ENCODE results near the gene NEU2. TPM values are rescaled to one million over a fixed set of nuclear protein-coding genes. Genes with fewer than 3 reads are reported as not detected.
"Not testable (repeated sequence)": the region's sequence is repeated elsewhere in the genome, so short reads cannot be mapped to it uniquely, and the experiment has no call there.

NEU2 gene
- total and polyA plus RNA-seq, 11 donors: not detected

- Histone ChIP-seq H3K9me3 (no peaks in the 10 kb centered on the region), H3K4me1 (peaks cover 0 to 22% (median 9%) of the 10 kb centered on the region in 12 donors), H3K27ac (no peak overlapping the region), H3K4me3 (no peak overlapping the region), H3K36me3 (no peaks in the 10 kb centered on the region), H3K27me3 (peaks cover 0 to 16% (median 0%) of the 10 kb centered on the region in 9 donors)
- ATAC-seq (no peak), DNase-seq (no peak)
- TF ChIP-seq POLR2A (IDR thresholded peaks at IDR 0.05) (no peak), CTCF (IDR thresholded peaks at IDR 0.05) (no peak)
- intact Hi-C loops (cut with DNase I): no loop called here
- WGBS, 4 donors: 47 to 57% (median 49%) methylated on average over 4 of the region's 4 CpGs
Measured at GRCh38 chr2:233049194-233049761, 16.8 kb downstream of the NEU2 start.

- intact Hi-C loops (cut with DNase I): loop anchor here in 7 of 10 donors (5.0 to 10.0 kb wide), 5 partner anchors 197 to 447 kb away; partner anchors contain the start of gene ATG16L1 (in 2 of the 7)
- no peak overlapping the region for H3K4me3 ChIP-seq
- H3K4me1 ChIP-seq: peaks cover 0 to 26% (median 12%) of the 10 kb centered on the region in 12 donors
- no peaks in the 10 kb centered on the region for H3K9me3 ChIP-seq
- TF ChIP-seq CTCF (IDR thresholded peaks at IDR 0.05): no peak
- TF ChIP-seq POLR2A (IDR thresholded peaks at IDR 0.05): no peak
- peak; percentile 83 to 98 (median 96) for ATAC-seq
- H3K27ac ChIP-seq: peak overlapping the region in 9 of 12 donors; percentile 13 to 85 (median 60)
- 22 to 31% (median 28%) methylated on average over 23 to 24 of the region's 24 CpGs for WGBS, 4 donors
- peak; percentile 83 to 88 (median 86) for DNase-seq
- H3K27me3 ChIP-seq: peaks cover 0 to 16% (median 0%) of the 10 kb centered on the region in 9 donors
- no peaks in the 10 kb centered on the region for H3K36me3 ChIP-seq
Measured at GRCh38 chr2:233051241-233052149, 19.0 kb downstream of the NEU2 start.

- Histone ChIP-seq H3K4me1 (peaks cover 0 to 26% (median 12%) of the 10 kb centered on the region in 12 donors), H3K27ac (peak overlapping the region in 6 of 12 donors; percentile 51 to 85 (median 67)), H3K27me3 (peaks cover 0 to 16% (median 0%) of the 10 kb centered on the region in 9 donors)
- intact Hi-C loops (cut with DNase I): loop anchor here in 7 of 10 donors (5.0 to 10.0 kb wide), 5 partner anchors 198 to 448 kb away; partner anchors contain the start of gene ATG16L1 (in 2 of the 7)
- 89 to 97% (median 94%) methylated on average over 4 of the region's 4 CpGs for WGBS, 4 donors
- not testable (repeated sequence) for H3K4me3 ChIP-seq, H3K36me3 ChIP-seq, ATAC-seq, H3K9me3 ChIP-seq
- DNase-seq: peak in 1 of 5 donors; percentile 6
Measured at GRCh38 chr2:233052517-233052916, 20.0 kb downstream of the NEU2 start.

GRCh38 chr2:233053928-233054784, 21.7 kb downstream of the NEU2 start:
- ATAC-seq: peak in 2 of 4 donors; percentile 50 to 51
- no peak overlapping the region for H3K27ac ChIP-seq
- H3K4me1 ChIP-seq: peaks cover 0 to 29% (median 13%) of the 10 kb centered on the region in 12 donors
- H3K4me3 ChIP-seq: no peak overlapping the region
- intact Hi-C loops (cut with DNase I): loop anchor here in 7 of 10 donors (5.0 to 10.0 kb wide), 5 partner anchors 198 to 449 kb away; partner anchors contain the start of gene ATG16L1 (in 2 of the 7)
- no peaks in the 10 kb centered on the region for H3K9me3 ChIP-seq
- WGBS, 4 donors: 24 to 28% (median 26%) methylated on average over 18 to 22 of the region's 22 CpGs
- H3K27me3 ChIP-seq: peaks cover 0 to 16% (median 0%) of the 10 kb centered on the region in 9 donors
- peak; percentile 47 to 81 (median 56) for DNase-seq
- H3K36me3 ChIP-seq: no peaks in the 10 kb centered on the region
- TF ChIP-seq POLR2A (IDR thresholded peaks at IDR 0.05) (no peak), CTCF (IDR thresholded peaks at IDR 0.05) (peak; percentile 77 to 96 (median 90))

Measured in heart left ventricle (tissue), 16 donors.